ENCODE data around the gene NFE2L1.
"Not testable (repeated sequence)": the region's sequence is repeated elsewhere in the genome, so short reads cannot be mapped to it uniquely, and the experiment has no call there.

NFE2L1 gene

DNA sequence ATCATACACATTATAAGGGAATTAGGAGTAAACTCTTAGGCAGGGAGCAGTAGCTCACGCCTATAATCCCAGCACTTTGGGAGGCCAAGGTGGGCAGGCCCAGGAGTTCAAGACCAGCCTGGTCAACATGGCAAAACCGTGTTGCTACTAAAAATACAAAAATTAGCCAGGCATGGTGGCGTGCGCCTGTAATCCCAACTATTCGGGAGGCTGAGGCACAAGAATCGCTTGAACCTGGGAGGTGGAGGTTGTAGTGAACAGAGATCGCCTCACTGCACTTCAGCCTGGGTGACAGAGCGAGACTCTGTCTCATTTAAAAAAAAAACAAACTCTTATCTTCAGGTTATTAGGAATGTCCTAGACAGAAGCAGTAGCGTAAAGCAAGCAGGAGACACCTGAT is 24.7 kb downstream of the NFE2L1 start:
- DNase-seq, result not testable (repeated sequence)

DNA sequence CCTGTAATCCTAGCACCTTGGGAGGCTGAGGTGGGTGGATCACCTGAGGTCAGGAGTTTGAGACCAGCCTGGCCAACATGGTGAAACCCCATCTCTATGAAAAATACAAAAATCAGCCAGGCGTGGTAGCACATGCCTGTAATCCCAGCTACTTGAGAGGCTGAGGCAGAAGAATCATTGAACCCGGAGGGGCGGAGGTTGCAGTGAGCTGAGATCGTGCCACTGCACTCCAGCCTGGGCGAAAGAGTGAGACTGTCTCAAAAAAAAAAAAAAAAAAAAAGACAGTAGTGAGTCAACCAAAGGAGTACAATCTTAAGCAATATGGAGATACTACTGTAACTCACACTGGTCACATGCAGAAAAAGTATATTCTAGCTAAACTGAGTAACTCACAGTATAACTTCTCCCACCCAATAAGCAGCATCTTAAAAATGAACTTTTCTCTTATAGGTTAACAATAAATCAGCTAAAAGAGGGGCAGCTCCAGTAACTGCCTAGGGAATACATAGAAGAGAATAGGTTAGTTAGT is 25.5 kb downstream of the NFE2L1 start:
- not testable (repeated sequence) for DNase-seq

DNA sequence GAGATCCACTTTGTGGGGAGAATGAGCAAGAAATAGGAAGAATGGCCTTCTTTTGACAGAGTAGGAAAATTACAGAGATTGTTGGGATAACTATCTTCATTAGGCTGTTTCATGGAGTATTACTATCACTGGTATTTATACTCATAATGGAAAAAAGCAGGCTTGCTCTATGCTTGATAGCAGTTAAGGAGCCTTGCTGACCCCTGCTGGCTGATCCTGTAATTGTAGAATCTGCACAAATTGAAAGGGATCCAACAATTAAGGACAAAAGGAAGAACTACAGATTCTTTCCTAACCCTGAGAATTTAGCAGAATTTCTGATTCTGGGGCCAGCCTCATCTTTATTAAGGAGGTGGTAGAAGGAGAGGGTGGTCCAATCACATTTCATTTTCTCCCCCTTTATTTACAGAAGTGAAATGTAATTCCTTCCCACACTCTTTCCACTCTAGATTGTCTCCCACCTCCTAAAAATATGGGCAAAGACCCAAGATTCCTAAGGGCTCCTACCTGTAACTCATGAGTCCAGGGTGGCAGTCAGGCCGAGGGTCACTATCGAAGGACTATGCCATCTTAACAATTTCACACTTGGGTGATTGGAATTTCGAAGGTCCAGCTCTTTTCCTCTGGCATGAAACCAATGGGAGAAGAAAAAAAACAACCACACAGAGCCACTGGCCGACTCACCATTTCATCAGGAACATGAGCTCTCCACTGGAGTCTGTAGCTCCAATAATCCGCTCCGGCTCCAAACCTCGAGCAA is 26.3 kb downstream of the NFE2L1 start:
- DNase-seq, result peak; percentile 91

DNA sequence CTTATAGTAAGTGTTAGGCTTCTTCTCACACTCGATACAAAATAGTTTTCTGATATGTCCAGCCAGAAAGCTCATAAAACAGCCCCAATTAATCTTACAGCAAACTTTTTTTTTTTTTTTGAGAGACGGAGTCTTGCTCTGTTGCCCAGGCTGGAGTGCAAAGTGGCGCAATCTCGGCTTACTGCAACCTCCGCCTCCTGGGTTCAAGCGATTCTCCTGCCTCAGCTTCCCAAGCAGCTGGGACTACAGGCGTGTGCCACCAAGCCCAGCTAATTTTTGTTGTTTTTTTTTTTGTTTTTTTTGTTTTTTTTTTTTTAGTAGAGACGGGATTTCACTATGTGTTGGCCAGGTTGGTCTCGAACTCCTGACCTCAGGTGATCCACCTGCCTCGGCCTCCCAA is 29.0 kb downstream of the NFE2L1 start:
- not testable (repeated sequence) for DNase-seq

DNA sequence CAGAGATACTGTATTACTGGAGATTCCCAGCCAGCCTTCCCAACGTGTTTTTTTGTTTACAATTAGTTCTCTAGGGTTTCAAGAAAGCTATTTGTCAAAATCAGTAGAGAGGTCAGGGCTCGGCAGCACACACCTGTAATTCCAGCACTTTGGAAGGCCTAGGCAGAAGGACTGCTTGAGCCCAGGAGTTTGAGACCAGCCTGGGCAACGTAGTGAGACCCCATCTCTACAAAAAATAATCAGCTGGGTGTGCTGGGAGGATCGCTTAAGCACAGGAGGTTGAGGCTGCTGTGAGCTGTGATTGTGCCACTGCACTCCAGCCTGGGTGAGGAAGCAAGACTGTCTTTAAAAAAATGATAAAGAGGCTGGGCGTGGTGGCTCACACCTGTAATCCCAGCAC is 33.7 kb downstream of the NFE2L1 start:
- no peak for DNase-seq

DNA sequence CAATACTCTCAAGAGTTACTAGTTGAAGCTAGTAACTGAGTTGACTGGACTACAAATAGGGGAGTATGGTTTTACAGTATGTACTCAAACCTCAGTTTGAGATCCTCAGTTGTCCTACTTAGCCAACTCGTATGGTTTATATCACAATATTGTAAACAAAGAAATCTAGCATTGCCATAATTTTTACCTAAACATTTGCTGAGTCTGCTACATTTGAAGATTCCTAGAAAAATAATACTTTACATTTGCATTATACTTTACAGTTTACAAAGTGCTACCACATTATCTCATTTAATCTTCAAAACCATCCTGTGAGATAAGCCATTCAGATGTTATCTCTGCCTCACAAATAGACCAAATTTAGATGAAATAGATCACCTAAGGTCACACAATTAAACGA is 36.8 kb downstream of the NFE2L1 start:
- no peak for DNase-seq

DNA sequence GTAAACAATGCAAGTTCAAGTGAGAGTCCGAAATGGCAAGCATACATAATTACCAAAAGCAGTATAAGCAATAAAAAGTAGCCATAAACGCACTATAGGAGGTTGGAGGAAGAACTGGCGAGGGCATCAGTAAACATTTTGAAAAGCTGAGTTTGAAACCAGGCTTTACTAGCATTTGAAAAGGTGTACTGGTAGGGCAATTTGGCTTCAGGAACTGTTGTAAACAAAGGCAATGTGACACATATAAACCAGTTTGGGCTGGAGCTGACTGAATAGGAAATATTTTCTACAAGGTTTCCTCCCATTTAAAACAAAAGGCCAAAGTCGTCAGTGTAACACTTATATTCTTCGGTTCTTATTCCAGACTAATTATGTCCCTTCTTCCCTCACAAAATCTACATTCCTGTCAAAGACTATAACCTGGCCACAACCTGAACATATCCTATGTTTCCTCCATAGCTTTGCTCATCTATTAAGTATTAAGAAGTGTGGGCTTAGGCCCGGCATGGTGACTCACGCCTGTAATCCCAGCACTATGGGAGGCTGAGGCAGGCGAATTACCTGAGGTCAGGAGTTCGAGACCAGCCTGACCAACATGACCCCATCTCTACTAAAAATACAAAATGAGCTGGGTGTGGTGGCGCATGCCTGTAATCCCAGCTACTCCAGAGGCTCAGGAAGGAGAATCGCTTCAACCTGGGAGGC is 45.3 kb downstream of the NFE2L1 start:
- no peak for DNase-seq

DNA sequence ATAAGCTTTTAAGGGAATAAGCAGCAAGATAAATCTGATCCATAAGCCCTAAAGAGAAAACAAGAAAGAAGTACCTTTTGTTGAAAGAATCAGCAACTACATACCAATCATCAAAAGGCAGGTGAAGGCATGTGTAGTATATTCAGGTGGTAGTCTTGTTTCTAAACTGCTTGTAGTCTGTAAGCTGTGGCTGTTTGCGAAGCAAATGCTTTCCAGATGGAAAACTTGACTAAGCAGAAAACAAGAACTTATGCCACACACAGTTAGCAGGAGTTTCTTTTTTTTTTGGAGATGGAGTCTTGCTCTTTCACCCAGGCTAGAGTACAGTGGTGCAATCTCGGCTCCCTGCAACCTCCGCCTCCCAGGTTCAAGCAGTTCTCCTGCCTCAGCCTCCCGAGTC is 47.5 kb downstream of the NFE2L1 start:
- no peak for DNase-seq

DNA sequence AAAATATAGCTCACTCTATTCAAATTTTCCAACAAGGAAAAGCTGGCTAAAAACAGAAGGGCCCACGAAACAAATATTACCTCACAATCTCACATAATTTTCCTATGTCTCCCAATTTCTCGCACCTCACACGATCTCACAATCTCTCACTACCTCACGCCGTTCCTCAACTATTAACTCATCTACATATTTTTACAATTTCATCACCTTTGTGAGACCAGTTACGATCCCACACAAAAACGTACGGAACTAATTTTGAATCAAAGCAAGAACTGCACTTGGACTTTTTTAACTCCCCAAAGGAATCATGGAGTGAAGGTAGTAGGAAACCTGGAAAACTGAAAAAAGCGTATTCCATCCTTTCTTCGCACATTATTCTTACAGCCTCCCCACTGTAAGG is 52.0 kb downstream of the NFE2L1 start:
- no peak for DNase-seq

DNA sequence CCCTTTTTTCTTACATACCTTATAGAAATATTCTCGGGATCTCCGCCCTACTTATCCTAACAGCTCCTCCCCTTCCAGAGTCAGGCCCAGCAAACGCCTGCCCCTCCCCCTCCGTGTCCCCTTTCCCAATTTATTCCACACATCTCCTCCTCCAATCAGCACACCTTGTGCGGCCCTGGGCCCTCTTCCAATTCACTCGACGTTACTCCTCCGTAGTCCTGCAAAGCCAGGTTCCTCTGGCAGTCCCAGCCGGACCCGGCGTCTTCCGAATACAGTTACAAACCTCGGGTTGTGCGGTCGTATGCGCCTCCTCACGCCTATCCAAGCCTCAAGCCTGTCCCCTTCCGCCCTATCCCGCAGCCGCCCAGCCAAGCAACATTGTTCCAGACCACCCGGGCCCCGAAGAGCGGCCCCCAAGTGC is 52.4 kb downstream of the NFE2L1 start:
- DNase-seq, result peak; percentile 71

DNA sequence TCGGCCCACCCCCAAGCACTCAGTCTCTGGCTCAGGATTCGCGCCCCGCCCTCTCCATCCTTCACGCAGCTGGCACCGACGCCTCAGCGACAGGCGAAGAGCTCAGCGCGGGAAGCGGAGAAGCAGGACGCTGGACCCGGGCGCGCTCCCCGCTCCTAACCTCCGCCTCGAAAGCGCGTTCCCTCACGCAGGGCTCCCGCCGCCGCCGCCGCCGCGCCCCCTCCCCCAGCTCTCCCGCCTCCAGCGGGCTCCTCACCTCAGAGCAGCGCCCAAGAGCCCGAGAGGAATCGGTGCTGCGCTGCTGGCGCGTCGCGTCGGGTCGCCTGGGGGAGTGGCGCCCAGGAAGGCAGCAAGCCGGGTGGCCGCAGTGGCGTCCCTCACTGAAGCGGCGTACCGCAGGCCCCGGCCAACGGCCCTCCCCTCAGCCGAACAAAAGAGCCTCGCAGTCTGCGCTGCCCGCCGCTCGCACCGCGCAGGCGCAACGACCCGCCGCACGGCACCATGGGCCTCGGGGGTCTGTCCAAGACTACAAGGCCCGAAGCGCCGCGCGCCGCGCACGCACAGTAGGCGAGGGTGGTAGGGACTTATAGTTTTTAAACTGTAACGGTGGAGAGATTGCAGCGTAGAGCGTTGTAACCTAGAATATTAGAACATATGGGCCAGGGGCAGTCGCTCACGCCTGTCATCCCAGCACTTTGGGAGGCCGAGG is 53.0 kb downstream of the NFE2L1 start, which contains the start of gene CBX1:
TSS of gene CBX1 (minus strand) at position 467 of the 709 bp plus-strand sequence. CDS start 24,474 bp downstream, outside the sequence.
- peak; percentile 98 for DNase-seq

DNA sequence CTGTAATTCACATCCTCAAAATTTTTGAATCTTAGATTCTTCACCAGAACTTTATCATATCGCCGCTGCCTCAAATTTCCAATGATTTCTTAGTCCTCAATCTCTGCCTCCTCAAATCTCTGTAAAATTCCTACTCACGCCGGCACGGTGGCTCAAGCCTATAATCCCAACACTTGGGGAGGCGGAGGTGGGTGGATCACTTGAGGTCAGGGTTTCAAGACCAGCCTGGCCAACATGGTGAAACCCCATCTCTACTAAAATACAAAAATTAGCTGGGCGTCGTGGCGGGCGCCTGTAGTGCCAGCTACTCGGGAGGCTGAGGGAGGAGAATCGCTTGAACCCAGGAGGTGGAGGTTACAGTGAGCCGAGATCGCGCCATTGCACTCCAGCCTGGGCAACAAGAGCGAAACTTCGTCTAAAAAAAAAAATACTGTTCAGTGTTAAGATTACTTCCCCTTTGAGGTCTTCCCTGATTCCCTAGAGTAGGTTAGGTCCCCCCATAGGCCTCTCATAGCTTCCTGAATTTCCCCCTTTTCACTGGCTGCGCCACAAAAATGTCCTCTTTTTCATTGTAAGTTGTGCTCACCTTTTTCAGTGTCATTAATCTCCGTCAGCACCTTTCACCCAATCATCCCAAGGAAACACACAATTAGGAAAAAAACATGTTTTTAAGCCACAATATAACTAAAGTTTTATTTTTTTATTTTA is 54.0 kb downstream of the NFE2L1 start:
- no peak for DNase-seq

DNA sequence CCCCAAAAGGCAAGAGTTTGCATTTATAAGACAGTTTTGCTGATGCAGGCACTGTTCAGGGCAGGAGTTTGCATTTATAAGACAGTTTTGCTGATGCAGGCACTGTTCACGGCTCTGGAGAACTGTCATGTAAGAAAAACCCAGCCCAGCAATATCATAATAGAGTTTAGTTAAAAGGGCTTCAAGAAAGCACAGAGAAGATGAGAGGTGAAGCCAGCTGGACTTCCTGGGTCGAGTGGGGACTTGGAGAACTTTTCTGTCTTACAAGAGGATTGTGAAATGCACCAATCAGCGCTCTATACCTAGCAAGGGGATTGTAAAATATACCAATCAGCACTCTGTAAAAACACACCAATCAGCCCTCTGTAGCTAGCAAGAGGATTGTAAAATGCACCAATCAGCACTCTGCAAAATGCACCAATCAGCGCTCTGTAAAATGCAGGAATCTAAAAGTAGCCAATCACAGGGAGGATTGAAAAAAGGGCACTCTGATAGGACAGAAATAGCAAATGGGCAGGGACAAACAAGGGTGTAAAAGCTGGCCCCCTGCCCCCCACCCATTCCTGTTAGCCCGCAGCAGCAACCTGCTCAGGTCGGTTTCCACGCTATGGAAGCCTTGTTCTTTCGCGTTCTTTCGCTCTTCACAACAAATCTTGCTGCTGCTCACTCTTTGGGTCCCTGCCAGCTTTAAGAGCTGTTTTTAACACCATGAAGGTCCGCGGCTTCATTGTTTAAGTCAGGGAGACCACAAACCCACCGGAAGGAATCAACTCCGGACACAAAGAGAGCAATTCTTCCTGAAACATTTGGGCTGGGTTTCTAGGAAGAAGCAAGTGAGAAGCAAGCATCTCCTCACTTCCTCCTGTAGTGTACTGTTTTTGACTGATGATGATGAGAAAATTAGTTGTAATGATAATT is 54.9 kb downstream of the NFE2L1 start:
- DNase-seq, result peak; percentile 25

DNA sequence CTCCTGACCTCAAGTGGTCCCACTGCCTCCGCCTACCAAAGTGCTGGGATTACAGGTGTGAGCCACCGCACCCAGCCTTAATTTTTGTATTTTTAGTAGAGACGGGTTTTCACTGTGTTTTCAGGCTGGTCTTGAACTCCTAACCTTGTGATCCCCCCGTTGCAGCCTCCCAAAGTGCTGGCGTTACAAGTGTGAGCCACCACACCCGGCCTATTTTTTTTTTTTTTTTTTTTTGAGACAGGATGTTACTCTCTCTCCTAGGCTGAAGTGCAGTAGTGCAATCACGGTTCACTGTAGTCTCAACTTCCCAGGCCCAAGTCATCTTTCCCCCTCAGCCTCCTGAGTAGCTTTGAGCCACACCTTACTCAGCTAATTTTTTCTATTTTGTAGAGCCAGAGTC is 56.3 kb downstream of the NFE2L1 start:
- no peak for DNase-seq

DNA sequence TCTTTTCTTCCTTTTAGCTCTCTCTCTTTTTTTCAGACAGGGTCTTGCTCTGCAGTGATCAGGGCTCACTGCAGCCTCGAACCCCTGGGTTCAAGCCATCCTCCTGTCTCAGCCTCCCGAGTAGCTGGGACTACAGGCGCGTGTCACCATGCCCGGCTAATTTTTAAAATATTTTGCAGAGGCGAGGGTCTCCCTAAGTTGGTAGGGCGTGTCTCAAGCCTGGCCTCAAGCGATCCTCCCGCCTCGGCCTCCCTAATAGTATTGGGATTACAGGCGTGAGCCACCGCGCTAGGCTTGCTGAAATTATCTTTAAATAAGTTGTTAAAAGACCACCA is 58.6 kb downstream of the NFE2L1 start:
- no peak for DNase-seq

DNA sequence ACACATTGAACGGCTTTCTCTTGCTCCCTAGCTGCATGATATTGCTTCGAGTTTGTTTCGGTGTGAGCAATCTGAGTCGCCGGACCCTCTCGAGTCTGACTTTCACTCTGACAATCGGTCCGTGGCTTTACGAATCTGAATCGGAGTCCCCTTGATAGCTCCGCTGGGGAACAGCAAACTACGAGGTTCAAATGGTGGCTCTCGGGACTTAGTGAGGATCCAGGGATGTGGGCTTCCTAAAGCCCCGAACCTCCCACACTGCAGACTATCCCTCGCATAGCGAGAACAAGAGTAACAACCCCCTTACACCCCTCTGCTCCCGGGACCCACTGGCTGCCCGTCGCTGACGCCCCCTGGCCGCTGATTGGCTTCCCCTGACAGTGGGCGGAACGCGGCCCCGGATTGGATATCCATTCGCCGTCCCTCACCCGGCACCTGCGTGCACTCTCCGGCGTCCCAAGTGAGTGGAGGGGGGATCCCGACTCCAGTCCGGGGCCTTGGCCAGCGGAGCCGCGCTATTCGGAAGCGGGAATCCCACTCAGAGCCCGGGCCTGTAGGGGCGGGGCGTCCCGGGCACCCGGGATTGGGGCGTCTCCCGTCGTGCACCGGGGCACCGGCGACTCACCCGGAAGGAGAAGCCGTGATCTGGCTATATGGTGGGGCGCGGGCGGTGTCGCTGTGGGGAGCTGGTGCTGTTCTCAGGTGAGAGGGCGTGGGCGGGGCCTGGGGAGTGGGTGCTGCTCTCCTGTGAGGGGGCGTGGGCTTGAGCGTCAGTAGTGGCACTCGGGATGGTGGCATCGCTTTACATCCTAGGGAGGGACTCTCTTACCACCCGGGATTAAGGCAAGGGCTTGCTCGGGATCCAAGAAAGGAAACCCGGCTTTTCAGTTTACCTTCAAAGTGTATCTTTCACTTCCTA is 59.2 kb downstream of the NFE2L1 start, which contains the start of gene SNX11:
TSS of gene SNX11 (plus strand) at position 630 of the 919 bp plus-strand sequence. CDS start 4,278 bp downstream, outside the sequence.
- DNase-seq, result peak; percentile 91

DNA sequence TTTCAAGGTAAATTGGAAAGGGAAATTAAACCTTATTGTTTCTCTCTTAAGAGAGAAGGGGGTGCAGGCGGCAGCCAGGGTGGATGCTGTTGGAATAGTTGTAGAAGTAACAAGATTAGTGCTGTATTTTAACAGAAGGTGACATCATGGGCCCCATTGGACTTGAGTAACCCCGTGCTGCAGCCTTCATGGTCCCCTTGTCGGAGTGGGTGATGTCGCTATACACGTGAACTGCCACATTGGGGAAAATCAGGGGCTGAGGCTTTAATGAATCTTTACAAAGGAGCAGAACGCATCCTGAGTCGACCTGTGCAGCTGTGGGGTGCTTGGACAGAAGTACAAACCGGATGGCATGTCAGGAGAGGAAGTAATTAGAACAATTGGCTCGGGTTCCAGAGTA is 62.6 kb downstream of the NFE2L1 start:
- no peak for DNase-seq

Data from OCI-M1 (cell line).